CD4-positive, alpha-beta T cell treated with Interleukin-17A for 4 hours (primary cell): ENCODE results near the gene CAB39L.
A peak's percentile ranks its signal among the peaks of the same experiment; 100 is the strongest.

Experiments used
- DNase-seq: peaks from one replicate; pipeline ENCODE4 v3.0.0-alpha.2; 2020; ENCODE audit warnings: mixed read lengths

CAB39L gene

DNA sequence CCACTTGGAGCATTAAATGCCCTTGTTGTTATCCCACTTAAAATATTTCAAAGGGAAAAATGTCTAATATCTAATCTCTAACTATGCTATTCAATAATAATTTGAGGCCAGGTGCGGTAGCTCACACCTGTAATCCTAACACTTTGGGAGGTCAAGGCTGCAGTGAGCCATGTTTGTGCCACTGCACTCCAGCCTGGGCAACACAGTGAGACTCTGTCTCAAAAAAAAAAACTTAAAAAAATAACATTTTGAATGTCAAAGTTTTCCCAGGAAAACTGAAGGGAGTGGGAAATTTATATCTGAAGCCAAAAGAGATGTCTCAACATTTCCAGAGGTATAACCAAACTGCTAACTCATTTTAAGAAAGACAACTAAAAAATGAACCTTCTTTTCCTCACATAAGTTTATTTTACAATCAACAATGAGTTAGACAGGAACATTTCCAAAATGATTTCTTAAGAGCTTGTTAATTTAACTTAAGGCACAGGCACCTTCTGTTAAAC lies 47.9 kb downstream of the CAB39L start:
- DNase-seq, result no peak

DNA sequence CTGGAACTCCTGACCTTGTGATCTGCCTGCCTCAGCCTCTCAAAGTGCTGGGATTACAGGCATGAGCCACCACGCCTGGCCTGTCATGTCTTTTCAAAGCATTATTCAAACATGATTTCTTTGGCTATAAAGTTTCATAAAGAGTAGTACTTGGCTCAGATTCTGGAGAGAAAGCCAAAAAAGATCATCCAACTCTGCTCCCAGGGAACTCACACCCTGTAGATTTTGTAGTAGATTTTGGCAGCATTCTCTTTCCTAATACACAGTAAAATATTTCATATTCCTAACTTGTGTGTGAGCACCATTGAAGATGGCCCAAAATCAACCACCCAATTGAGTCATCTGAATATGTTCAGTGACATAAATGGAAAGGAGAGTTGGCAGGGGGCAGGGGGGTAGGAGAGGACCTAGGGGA lies 48.4 kb downstream of the CAB39L start:
- no peak for DNase-seq

DNA sequence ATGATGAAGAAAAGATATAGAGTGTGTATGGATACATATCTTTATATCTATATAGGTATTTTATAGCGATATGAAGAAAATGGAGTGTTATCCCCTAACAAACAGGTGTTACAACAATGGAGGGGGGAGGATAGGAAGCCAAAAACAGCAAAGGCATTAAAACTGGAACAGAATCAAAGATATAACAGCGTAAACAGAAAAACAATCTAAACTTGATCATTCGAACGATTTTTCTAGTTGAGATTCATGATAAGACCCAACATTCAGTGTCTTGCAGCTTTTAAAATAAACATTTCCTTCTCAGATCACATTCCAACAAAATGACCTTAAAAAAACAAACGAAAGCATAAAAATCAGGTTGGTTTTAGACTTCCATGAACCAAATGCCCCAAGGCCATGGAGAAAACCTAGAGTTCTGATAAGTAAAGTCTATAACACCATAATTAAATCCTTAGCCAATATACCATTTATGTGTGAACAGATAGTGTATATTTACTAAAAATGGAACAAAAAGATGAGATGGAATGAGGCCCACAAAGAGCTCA lies 55.7 kb downstream of the CAB39L start:
- DNase-seq, result no peak

DNA sequence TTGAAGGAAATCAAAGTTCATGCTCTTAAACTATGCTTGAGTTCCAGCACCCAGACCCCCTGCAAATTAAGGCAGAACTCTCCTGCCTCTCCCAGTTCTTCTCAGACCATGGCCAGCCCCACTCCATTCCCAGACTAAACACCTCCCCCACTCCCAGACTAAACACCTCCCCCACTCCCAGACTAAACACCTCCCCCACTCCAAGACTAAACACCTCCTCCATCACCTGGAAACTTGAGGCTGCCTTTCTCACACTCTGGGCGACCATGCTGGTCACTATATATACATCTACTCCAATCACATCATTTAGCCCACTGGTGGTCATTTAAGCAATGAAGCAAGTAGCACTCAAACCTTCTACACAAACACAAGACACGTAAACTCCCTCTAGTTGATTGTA lies 57.2 kb downstream of the CAB39L start:
- DNase-seq, result no peak

DNA sequence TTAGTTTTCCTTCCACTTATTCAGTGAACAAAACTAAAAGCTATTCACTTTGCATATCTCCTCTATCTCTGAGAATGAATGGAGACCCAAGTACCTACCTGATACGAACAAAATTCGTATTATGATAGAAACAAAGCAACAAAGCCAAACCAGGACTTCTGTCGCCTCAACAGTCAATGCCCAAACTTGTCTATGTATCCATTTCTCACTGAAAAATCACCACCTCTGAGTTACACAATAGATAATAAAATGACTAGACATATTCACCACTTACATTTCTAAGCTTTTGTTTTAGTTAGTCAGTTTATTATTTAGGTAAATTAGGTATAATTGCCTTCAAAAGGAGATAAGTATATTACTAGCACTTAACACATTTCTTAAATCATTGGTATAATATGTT lies 67.7 kb downstream of the CAB39L start:
- DNase-seq, result no peak

DNA sequence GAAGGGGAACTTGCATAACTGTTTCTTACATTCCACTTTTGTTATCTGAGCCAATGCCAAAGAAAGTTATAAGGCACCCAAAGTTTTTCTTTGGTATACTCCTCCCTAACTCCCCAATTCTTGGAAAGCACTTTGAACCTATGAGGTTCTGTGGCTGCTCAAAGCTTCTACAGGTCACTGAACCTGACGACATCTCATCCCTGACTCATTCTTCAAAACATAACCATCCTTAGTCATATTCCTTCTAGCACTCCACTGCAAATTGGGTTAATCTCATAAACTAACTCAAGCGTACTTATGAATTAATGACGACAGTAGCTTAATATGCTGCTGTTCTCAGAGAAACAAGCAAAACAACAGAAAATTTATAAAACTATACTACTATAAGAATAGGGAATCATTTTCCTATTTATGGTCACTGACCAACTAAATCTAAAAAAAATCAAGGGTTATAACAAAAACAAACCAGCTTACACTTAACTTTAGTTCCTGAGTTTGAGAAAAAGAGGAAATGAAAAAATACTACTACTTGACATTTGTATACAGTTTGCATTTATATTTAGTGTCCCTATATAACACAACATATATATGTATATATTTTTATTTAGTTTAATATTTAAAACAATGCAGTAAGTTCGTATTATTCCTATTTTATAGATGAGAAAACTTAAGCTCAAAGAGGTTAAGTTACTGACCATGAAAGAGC lies 69.1 kb downstream of the CAB39L start:
- no peak for DNase-seq

DNA sequence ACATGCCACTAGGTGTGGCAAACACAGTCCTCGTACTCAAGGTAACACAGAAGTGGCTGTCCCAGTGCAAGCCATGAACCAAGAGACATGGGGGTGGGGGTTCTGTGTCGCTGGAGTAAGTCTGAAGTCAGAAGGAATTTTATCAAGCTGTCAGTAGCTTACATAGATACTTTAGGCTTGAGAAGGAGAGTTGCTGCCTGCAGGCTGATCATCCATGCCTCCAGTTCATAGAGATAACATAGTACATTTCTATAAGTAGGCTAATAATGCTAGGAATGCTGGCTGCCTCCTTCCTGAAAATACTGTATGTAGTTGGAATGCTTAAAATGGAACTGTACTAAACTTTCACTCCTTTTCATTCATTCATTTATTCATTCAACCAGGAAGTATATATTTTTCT lies 70.1 kb downstream of the CAB39L start:
- DNase-seq, result no peak

DNA sequence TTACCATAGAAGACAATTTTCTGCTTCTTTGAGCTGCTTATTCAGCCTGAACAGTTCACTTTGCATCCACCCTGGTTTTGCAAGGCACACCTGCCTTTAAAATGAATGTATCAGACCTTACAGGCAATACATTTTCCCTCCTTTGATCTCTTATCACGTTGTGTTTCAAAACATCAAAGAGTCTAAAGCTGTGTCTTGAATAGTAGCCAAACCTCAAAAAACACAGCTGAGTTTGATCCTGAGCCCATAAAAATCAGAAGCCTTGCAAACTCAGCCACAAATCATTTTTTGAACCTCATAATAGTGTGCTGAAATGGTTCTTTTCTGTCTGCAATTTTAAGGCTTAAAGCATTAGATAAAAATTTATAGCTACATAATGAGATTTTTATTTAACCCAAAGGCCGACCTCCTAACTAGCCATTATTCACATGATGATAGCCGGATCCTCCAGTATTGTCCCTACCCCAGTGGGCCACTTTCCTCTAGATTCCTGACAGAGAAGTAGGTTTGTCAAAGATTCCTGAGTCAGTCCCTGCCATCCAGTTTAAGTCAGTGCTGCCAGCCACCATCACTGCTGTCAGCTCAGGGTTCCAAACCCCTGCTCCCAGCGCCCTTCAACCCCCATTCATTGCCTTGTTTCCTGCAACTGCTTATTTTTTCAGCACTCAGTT lies 71.8 kb downstream of the CAB39L start:
- DNase-seq, result peak; percentile 40

DNA sequence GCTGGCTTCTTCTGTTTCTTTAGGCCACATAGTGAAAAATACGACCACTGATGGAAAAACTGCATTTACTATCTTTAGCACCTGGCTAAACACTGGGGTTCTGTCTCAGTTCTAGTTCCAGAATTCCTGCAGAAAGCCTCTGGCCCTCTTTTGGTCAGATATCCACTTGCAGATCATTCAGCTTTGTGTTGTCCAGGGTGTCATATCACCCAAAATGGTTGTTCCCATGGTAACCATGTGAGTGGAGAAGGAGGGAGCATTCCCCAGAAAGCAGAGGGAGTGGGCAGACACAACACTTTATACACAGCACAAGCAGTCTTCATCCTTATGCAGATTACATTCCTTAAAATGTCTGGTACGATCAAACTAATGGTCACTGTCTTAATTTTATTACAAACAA lies 73.5 kb downstream of the CAB39L start:
- DNase-seq, result no peak

DNA sequence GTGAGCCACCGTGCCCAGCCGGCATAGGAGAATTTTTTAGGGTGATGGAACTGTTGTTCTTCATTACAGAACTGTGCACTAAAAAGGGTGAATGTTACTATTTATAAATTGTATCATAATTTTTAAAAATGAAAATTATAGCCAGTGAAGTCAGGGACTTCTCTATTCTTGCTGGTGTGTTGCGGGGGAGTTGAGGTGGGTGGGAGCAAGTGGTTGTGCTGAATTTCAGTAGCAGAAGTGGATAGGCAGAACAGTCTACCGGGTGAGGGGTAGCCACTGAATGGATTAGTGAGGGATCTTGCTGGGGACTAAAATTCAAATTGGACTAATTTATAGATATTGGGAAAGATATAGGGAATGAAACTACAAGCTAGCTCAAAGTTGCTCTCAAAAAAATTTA lies 74.0 kb downstream of the CAB39L start:
- no peak for DNase-seq

DNA sequence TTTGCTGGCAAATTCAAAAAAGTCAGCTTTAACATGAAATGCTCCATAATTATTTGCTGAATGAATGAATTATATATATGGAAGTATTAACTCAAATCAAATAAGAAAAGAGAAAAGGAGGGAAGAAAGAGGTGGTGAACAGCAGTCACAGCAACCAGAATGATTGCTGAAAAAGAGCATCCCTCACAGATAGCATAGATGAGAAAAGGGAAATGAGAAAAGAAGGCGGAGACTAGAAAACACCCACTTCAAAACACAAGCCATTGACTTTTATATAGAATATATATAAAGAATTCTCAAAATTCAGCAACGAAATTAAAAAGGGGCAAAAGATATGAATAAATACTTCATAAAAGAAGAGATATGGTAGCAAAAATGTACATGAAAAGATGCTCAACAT lies 75.2 kb downstream of the CAB39L start:
- DNase-seq, result no peak

DNA sequence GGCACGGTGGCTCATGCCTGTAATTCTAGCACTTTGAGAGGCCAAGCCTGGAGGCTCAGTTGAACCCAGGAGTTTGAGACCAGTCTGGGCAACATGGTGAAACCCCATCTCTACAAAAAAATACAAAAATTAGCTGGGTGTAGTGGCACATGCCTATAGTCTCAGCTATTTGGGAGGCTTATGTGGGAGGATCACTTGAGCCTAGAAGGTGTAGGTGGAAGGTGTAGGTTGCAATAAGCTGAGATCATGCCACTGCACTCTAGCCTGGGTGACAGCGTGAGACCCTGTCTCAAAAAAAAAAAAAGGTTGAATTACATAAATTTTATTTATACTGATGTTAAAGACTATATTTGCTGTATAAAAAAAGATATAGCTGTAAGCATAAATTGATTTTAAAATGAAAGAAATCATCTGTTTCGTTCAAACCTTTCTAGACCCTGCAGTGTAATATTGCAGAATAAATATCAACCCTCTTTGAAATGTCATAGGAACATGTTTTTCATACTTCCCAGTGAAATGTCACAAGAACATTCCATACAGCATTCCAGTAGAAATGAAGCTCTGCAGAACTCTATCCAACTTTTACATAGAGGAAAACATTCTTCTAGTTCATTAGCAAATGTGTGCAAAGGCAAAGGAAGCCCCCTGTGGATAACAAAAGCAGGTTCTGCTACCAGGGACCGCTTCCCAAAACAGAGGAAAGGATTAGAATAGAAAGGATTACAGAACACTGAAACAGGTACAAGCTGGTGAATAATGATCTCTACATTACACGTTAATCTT lies 76.0 kb downstream of the CAB39L start:
- no peak for DNase-seq

DNA sequence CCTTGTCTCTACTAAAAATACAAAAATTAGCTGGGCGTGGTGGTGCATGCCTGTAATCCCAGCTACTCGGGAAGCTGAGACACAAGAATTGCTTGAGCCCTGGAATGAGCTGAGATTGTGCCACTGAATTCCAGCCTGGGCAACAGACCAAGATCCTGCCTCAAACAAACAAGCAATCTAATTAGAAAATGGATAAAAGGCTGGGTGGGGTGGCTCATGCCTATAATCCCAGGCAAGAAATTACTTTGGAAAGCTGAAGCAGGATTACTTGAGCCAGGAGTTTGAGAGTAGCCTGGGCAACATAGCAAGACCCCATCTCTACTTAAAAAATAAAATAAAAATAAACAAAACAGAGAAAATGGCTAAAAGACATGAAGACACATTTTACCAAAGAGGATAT lies 77.0 kb downstream of the CAB39L start:
- no peak for DNase-seq

DNA sequence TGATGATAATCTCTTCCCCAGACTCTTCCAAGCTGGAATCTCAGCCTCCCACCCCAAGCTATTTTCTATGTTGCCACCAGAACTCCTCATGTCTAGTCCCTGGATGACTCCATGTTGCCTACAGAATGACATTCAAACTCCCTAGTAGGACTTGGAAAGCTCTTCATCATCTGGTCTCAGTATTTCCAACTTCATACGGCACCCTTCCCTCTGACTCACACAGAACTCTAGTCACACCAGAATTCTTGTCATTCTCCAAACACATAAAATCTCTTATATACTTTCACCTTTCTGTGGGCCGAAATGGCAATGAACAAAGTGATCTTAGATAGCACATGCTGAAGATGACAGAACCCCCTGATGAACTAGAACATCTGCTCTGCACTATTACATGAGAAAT lies 86.2 kb downstream of the CAB39L start:
- DNase-seq, result no peak

DNA sequence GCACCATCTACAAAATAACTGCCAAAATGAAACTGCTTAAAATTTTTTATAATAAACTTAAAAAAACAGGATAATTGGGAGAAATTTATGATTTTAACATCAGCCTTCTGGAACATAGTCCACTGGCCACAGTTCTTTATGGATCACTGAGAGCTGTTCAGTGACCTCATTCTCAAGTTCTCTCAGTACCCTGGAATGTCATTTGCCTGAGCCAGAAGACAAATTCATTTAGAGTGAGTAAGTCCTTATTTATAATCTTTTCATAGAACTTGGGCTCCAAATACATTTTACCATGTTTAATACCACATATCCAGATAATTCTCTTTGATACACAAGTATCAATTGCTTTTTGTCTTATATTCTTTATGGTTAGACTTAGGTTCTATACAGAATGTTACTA lies 87.6 kb downstream of the CAB39L start:
- no peak for DNase-seq

DNA sequence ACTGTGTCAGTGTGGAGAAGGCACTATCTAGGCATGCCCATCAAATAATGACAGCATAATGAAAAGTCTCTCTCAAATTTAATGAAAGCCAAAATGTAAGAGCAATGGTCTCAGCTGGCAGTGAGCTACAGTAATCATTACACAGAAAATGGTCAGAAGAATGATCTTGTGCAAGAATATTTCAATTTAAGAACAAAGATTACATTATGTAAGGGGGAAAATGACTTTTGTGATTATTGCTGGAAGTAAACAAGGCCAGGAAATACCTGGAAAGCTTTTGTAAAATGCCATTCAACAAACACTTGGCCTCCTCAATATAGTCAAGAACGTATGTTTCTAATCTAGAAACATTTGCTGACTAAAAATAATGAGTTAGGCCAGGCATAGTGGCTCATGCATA lies 89.1 kb downstream of the CAB39L start:
- DNase-seq, result no peak

DNA sequence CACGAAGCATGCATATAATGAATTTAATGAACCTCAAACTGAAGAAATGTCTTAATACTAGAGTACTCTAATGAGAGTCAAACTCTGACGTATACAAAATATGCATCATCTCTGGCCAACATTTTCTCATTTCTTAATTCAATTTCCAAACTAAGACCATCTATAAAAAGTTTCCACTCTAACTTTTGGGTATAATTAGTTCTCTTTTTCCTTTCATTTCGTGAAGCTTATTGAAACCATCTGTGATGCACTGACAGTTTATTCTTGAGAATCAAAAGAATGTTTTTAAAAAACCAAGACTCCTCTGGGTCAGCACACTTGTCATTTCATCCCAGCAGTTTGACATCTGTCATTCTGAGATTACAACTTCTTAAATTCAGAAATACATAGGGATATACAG lies 90.0 kb downstream of the CAB39L start:
- no peak for DNase-seq

DNA sequence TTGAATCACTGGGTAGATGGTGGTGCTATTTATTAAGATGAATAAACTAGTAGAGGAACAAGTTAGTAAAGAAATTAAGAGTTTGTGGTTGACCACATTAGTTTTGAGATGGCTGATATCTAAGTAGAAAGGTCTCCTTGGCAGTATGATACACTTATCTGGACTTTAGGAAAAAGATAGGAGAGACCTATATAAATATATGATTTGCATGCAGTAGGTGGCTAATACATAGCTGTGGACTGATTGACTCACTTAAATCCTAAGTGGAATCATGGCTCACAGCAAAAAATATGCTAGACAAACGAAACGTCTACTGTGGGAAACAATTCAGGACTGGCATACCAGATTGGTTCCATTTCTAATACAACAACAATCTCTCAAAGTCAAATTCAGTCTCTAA lies 92.0 kb downstream of the CAB39L start:
- DNase-seq, result no peak

DNA sequence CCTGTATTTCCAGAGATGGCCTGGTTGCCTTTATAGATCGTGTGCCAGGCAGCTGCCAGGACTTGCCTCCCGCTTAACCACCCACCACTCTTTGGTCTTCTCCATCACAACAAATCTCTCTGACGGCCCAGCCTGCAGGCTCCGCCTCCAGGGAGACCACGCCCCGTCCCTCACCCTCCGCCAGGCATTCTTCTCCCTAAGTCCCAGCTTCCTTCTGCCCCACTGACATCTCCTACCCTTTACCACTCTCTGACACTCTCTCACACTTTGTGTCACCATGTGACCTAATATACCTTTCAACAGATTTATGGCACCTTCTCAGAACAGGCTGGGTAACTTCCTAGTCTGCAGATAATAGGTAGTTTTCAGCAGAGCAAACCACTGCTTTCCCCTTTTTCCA lies 95.1 kb downstream of the CAB39L start:
- no peak for DNase-seq

DNA sequence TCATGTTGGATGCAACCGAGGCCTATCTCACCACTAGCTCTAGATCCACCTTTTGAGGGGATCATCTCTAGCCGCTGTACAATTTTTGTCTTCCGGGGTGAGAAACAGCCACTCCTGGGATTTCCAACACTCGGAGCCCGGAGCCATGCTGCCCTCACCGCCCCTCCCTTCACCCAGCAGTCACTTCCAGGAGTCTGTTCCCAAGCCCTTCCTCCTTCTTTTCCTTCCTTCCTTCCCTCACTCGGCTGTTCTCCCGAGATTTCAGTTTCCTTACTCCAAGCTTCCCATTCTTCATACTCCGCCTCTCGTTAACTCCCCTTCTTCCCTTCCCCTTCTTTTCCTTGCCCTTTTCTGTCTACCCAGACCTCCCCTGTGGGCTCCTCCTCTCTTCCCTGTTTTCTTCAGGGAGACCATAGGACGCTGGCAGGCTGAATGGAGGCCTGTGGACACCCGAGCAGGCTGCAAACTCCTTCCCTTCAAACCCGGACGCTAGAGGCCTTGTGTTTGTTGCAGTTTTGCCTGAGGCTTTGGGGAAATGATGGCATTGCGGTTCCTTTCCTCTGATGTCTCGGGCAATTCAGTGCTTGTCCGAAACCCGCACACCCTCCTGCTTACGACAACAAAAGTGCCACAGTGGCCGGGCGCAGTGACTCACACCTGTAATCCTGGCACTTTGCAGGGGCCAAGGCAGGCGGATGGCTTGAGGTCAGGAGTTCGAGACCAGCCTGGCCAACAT lies 96.0 kb downstream of the CAB39L start:
- no peak for DNase-seq

DNA sequence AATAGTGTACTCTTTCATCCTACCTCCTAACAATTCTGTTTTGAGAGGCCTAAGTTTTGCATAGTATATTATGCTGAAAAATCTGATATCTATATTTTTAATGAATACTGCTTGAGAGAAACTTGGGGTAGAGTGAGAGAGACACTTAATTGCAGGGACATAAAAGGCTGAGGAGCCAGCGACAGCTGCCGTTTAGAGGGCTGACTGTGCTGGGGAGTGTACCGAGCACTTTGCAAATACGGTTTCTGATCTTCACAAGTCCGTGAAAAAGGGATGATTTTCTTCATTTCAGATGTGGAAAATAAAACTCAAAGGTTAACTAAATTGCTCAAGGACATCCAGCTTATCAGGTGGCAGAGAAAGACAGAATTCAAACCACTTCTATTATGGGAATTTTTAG lies 97.4 kb downstream of the CAB39L start:
- DNase-seq, result no peak

DNA sequence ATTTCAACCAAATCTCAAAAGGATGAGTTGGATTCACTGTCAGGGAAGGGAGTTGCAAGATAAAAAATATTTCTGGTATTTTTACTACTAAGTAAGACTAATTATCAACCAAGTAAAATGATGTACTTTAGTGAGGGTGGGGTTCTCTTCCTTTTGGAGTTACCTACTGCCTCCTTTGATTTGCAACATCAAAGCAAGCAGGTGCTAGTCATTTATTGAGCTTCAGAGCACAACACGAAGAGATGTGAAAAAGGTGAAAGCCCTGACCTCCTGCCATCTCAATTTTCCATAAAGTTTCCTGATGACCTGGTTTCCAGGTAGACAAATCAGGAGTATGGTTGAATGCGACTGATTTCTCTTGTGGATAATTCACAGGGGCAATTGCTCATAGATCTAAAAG lies 100.1 kb downstream of the CAB39L start:
- no peak for DNase-seq

DNA sequence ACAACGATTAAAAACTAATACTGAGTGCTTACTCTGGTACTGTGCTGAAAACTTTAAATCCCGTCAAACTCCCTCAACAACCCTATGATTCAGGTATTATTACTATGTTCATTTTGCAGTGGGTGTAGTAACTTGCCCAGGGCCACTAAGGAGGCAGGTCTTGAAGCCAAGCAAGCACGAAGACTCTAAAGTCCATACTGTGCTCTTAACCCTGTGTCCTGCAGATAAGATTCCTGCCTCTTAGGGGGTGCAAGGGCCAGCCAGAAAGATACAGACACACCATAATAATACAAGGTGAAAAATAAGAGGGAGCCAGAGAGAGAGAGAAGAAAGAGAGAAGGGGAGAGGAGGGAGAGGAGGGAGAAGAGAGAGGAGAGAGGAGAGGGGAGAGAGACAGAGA lies 100.6 kb downstream of the CAB39L start:
- no peak for DNase-seq
